ENCODE results near the gene ZFP14. TPM values are rescaled to one million over a fixed set of nuclear protein-coding genes. Genes with fewer than 3 reads are reported as not detected.

ZFP14 gene
- total and polyA plus RNA-seq, 4 donors = 0.43 to 5.1 (median 3.4) TPM

DNA sequence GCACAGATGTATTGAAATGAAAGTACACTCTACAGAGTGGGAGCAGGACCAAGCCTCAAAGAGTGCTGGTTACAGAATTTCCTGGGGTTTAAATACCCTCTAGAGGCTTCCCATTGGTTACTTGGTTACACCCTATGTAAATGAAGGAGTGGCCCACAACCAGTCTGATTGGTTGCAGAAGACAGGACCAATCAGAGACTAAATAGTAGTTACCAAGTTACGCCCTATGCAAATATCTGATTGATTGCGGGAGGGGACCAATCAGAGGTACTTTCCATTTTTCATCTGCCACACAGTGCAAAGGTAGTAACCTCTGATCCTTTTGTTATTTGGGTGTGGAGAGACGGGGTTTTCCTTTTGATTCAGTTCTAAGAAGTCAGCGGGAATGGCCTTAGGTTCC is 44.9 kb upstream of the ZFP14 start:
- peak overlapping the region in 1 of 3 donors; percentile 20 for H3K4me3 ChIP-seq (ENCODE audit: low read depth in 1 of 3, low read length in 3 of 3)
- TF ChIP-seq NR2F2 (IDR thresholded peaks at IDR 0.05) (no peak), TAF1 (conservative IDR thresholded peaks at IDR 0.05) (no peak), RXRA (IDR thresholded peaks at IDR 0.05) (no peak), HNF4A (conservative IDR thresholded peaks at IDR 0.05) (no peak), JUND (IDR thresholded peaks at IDR 0.05) (no peak), MAX (IDR thresholded peaks at IDR 0.05) (no peak), YY1 (IDR thresholded peaks at IDR 0.05) (no peak), FOXA2 (IDR thresholded peaks at IDR 0.05) (no peak), GABPA (IDR thresholded peaks at IDR 0.05 in 1 of 2, conservative IDR thresholded peaks at IDR 0.05 in 1 of 2) (no peak), ZBTB33 (IDR thresholded peaks at IDR 0.05) (no peak), SP1 (IDR thresholded peaks at IDR 0.05) (no peak), FOXA1 (IDR thresholded peaks at IDR 0.05) (no peak), EGR1 (IDR thresholded peaks at IDR 0.05; ENCODE audit: low read depth in 2 of 2) (no peak)
- TF ChIP-seq, protein P1, sequence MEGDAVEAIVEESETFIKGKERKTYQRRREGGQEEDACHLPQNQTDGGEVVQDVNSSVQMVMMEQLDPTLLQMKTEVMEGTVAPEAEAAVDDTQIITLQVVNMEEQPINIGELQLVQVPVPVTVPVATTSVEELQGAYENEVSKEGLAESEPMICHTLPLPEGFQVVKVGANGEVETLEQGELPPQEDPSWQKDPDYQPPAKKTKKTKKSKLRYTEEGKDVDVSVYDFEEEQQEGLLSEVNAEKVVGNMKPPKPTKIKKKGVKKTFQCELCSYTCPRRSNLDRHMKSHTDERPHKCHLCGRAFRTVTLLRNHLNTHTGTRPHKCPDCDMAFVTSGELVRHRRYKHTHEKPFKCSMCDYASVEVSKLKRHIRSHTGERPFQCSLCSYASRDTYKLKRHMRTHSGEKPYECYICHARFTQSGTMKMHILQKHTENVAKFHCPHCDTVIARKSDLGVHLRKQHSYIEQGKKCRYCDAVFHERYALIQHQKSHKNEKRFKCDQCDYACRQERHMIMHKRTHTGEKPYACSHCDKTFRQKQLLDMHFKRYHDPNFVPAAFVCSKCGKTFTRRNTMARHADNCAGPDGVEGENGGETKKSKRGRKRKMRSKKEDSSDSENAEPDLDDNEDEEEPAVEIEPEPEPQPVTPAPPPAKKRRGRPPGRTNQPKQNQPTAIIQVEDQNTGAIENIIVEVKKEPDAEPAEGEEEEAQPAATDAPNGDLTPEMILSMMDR (IDR thresholded peaks at IDR 0.05; ENCODE audit: low read depth, low read length, missing input control) = no peak
- TF ChIP-seq, protein P2, sequence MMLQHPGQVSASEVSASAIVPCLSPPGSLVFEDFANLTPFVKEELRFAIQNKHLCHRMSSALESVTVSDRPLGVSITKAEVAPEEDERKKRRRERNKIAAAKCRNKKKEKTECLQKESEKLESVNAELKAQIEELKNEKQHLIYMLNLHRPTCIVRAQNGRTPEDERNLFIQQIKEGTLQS (IDR thresholded peaks at IDR 0.05) = no peak
- TF ChIP-seq, protein P3, sequence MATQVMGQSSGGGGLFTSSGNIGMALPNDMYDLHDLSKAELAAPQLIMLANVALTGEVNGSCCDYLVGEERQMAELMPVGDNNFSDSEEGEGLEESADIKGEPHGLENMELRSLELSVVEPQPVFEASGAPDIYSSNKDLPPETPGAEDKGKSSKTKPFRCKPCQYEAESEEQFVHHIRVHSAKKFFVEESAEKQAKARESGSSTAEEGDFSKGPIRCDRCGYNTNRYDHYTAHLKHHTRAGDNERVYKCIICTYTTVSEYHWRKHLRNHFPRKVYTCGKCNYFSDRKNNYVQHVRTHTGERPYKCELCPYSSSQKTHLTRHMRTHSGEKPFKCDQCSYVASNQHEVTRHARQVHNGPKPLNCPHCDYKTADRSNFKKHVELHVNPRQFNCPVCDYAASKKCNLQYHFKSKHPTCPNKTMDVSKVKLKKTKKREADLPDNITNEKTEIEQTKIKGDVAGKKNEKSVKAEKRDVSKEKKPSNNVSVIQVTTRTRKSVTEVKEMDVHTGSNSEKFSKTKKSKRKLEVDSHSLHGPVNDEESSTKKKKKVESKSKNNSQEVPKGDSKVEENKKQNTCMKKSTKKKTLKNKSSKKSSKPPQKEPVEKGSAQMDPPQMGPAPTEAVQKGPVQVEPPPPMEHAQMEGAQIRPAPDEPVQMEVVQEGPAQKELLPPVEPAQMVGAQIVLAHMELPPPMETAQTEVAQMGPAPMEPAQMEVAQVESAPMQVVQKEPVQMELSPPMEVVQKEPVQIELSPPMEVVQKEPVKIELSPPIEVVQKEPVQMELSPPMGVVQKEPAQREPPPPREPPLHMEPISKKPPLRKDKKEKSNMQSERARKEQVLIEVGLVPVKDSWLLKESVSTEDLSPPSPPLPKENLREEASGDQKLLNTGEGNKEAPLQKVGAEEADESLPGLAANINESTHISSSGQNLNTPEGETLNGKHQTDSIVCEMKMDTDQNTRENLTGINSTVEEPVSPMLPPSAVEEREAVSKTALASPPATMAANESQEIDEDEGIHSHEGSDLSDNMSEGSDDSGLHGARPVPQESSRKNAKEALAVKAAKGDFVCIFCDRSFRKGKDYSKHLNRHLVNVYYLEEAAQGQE (IDR thresholded peaks at IDR 0.05) = no peak
- H3K4me1 ChIP-seq (ENCODE audit: control insufficient read depth in 4 of 4, insufficient read depth in 4 of 4, low read length in 3 of 4) = no peaks in the 10 kb centered on the region
- H3K27ac ChIP-seq (ENCODE audit: low read depth in 1 of 2, low read length in 2 of 2) = no peak overlapping the region
- no peak overlapping the region for H3K9ac ChIP-seq (ENCODE audit: low read depth in 1 of 2, low read length in 2 of 2)
- no peaks in the 10 kb centered on the region for H3K36me3 ChIP-seq (ENCODE audit: control insufficient read depth in 4 of 4, insufficient read depth in 3 of 4, low read depth in 1 of 4, low read length in 3 of 4)
- peaks cover 0 to 5% (median 0%) of the 10 kb centered on the region in 4 donors for H3K27me3 ChIP-seq (ENCODE audit: control insufficient read depth in 4 of 4, insufficient read depth in 4 of 4, low read length in 3 of 4)
- no peak for DNase-seq (ENCODE audit: low spot score)
- peaks cover 15 to 32% (median 30%) of the 10 kb centered on the region in 4 donors for H3K9me3 ChIP-seq (ENCODE audit: control insufficient read depth in 4 of 4, low read length in 3 of 4)
- 84% methylated on average over 4 of the region's 4 CpGs for WGBS
